GM12865 (cell line): ENCODE results near the gene MBNL2.

ENCODE experiments used
- DNase-seq: peaks from one replicate; pipeline ENCODE4 v3.0.0; 2010; ENCODE audit warnings: low read depth
- H3K4me3 ChIP-seq: 2 replicates; pipeline ENCODE4 v1.5.1; 2011; ENCODE audit warnings: mild to moderate bottlenecking, low read depth, low read length, control low read depth
- TF ChIP-seq, protein P1 (sequence below): IDR thresholded peaks from 2 replicates; pipeline ENCODE4 v1.5.1; 2011; ENCODE audit warnings: low read length, control low read depth, low read depth, inconsistent platforms; ENCODE audit not compliant: insufficient read depth; ENCODE audit errors: missing control alignments

The MBNL2 gene

DNA sequence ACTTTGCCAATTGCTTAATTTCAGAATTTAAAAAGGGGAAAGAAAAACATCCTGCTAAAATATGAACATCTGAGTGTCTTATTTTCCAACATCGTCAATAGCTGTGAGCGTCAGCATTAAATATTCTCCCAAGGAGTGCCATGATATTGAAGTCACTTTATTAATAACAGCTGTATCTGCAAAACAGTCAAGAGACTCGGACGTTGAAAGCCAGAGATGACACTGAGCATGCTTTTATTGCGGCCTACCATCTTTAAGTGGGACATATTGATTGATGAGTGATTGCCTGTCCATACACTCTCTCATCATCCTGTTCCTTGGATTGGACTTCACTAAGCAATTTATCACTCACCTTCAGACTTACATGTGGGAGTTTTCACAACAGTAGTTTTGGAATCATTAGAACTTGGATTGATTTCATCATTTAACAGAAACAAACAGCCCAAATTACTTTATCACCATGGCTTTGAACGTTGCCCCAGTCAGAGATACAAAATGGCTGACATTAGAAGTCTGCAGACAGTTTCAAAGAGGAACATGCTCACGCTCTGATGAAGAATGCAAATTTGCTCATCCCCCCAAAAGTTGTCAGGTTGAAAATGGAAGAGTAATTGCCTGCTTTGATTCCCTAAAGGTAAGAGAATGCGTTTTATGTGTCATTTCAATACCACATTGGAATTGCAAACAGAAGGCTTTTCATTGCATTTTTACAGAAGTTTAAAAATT lies 53.8 kb downstream of the MBNL2 start:
- TF ChIP-seq, protein P1, sequence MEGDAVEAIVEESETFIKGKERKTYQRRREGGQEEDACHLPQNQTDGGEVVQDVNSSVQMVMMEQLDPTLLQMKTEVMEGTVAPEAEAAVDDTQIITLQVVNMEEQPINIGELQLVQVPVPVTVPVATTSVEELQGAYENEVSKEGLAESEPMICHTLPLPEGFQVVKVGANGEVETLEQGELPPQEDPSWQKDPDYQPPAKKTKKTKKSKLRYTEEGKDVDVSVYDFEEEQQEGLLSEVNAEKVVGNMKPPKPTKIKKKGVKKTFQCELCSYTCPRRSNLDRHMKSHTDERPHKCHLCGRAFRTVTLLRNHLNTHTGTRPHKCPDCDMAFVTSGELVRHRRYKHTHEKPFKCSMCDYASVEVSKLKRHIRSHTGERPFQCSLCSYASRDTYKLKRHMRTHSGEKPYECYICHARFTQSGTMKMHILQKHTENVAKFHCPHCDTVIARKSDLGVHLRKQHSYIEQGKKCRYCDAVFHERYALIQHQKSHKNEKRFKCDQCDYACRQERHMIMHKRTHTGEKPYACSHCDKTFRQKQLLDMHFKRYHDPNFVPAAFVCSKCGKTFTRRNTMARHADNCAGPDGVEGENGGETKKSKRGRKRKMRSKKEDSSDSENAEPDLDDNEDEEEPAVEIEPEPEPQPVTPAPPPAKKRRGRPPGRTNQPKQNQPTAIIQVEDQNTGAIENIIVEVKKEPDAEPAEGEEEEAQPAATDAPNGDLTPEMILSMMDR: no peak
- DNase-seq: no peak
- H3K4me3 ChIP-seq: no peak overlapping the region

DNA sequence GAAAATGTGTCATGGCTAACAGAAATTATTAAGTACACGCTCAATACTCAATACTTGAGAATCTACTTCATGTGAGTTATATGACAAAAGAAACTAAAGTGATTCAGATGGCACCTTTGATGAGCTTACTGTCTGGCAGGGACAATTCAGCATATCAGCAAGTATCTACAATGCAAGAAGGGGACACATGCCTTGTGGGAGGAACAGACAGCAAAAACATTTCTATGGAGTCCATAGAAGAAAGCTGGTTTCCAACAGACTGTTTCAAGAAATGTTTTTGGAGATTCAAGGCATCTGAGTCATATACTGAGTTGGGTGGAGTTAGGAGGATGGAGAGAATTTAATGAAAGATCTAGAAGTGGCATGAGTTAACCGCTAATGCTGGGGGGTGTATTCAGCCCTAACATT lies 54.7 kb downstream of the MBNL2 start:
- peak; percentile 20 for DNase-seq

DNA sequence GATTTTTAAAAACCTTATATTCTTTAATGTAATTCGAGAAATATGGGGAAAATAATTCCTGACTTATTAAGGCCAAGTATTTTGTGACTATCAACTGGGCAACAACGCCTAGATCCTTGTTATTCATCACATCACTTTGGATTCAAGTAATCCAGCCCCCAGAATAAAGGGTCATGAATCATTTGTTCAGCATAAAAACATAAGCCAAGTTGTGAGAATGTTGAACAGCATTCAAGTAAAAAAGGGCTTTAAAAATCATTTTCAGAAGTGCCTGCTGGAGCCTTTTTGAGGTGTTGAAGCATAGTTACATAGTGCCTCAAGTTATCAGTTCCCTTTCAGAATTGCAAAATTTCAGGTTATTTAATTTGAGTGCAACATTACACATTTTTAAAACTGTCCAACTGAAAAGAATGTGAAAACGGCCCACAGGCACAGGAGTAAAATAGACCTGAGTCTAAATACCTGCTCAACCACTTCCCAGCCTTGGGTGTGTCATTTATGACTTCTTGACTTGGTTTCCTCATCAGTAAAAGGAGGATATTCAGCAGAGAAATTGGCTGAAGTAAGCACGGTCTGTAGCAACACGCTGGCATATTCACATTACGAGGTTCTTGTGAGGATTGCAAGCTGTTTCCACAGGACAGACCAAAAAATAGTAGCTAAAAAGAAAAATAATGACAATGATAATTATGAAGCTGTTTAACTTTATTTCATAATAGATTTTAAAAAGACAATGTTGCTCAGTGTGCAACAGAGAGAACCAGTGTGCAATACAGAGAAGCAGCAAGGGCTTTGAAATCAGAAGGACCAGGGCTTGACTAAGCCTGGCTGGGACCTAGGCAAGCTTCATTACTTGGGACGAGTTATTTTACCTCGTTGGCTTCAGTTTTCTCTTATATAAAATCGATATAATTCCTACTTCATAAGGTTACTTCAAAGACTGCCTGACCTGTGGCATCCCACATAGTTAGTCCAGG lies 56.6 kb downstream of the MBNL2 start:
- H3K4me3 ChIP-seq: no peak overlapping the region
- DNase-seq: no peak
- TF ChIP-seq, protein P1: no peak

More for the DNA sequence above, 54.7 kb downstream of the MBNL2 start:
- TF ChIP-seq, protein P1: no peak
- no peak overlapping the region for H3K4me3 ChIP-seq

DNA sequence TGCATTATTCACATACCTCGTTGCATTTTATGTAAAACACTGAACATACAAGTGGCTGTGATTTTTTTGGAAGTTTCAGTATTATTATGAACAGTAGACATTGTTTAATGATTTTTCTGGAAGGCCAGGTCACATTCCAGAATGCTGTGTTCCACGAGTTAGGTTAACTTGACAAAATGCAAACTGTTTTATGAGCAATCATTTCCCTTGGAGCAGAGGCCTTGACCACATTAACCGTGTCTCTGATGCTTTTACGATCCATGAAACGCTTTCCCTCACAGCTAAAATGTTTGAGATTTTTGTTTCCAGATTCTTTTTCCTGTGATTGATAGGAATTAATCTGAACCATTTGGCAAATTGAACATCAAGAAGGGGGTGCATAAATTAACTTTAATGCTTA lies 57.8 kb downstream of the MBNL2 start:
- H3K4me3 ChIP-seq: no peak overlapping the region
- DNase-seq: no peak
- TF ChIP-seq, protein P1: no peak

DNA sequence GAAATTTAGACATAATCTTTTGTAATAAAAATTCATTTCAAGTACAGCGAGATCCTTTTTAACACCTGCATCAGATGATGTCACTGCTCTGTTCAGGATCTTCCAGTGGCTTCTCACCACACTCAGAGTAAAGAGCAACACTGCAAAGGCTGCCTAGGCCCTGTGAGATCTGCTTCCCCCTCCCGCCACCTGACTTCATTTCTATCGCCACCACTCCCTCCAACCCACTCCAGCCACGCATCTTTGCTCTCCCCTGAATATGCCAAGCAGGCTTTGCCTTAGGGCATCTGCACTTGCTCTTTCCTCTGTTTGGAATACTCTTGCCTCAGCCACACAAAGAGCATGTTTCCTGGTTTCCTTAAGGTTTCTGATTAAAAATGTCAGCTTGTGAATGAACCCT lies 58.3 kb downstream of the MBNL2 start:
- TF ChIP-seq, protein P1: no peak
- no peak overlapping the region for H3K4me3 ChIP-seq
- no peak for DNase-seq

DNA sequence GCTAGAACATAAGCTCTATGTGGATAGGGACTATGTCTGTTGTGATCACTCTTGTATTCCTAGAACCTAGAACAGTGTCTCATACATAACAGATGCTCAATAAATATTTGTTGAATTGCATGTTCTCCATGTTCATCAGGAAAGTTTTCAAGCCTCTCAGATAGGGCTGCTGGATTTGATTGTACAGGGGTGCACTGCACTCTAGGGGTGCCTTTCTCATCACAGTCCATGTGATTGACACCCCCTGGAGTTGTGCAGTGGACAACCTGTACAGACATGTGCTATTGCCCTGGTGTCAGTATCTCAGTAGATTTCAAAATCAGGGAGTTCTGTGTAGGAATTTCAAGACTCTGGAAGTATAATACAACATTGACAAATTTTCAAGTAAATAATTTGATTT lies 58.9 kb downstream of the MBNL2 start:
- no peak for DNase-seq
- TF ChIP-seq, protein P1: no peak

DNA sequence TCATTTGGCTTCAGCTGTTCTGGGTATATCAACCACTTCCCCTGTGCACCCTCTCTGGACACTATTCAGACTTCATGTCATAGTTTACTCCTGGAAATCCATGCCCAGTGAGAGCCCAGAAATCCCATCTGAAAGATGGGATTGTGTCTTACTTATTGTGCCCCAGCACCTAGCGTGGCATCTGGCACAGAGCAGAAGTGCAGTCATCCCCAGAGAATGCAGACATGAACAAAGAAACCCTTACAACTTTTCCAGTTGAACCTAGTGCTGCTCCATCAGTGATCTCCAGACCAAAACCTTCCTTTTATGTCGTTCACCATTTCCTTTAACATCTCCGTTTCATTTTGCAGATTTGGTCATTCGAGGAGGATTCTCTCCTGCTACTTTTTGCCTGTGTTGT lies 60.6 kb downstream of the MBNL2 start:
- TF ChIP-seq, protein P1: no peak
- DNase-seq: no peak
- no peak overlapping the region for H3K4me3 ChIP-seq

More for the DNA sequence above, 58.9 kb downstream of the MBNL2 start:
- H3K4me3 ChIP-seq: no peak overlapping the region
